Astrocyte of the hippocampus (primary cell): ENCODE results near the gene SYT13.

ENCODE experiments used
- DNase-seq: peaks from one replicate; pipeline ENCODE4 v3.0.0; 2011; ENCODE audit warnings: low read depth, low spot score

SYT13 gene

GRCh38 chr11:45217991-45218390 is 68.2 kb downstream of the SYT13 start:
- no peak for DNase-seq

DNA sequence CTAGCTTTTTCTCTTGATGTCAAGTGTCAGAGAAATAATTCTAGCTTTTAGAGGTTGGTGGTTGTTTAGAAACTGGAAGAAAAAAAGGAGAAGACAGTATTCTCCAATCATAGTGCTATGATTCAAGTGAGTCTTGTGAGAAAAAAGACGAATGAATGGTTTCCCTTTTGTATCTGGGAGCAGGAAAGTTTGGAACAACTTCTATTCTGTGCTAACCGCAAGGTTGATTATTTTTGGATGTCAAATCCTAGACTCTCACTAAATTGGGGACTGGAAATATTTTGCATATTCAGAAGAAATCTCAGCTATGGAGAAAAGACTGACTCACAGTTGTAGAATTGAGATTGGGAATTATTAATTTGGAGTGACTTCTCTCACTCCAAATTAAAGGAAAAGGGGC is 69.2 kb downstream of the SYT13 start:
- no peak for DNase-seq

DNA sequence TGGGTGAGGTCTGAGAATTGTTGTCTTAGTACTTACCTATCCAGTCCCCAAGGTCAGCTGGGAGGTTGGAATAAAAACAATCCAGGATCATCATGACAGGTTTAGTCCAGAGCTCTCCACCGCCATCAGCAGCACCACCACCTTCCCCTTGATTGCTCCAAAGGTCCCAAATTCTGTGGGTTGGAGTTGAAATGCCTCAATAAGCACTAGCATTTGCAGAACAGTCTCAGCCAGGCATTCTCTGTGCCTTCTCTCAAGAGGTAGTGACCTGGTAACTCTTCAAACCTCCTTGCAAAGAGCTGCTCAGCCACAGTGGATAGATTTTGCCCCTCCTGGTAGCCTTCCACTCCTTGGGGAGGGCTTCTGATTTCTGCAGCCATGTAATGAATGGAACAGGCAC is 70.1 kb downstream of the SYT13 start:
- no peak for DNase-seq

GRCh38 chr11:45215098-45215865 is 70.9 kb downstream of the SYT13 start:
- DNase-seq: no peak

DNA sequence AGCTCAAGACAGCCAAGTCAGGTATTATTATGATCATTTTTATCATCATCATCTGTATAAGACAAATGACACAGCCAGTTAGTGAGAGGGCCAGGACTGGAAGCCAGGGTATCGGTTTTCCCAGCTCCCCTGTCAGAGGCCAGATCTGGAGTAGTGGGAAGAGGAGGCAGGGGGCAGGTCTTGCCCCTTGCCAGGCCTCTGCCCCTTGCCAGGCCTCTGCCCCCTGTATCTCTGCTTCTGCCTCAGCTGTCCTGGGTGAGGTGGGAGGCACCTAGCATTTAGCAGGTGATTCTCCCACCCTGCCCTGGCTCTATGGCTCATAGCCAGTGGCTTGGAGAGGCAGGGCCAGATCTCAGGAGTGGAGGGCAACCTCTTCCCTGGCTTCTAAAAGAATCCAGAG is 72.4 kb downstream of the SYT13 start:
- DNase-seq: no peak

DNA sequence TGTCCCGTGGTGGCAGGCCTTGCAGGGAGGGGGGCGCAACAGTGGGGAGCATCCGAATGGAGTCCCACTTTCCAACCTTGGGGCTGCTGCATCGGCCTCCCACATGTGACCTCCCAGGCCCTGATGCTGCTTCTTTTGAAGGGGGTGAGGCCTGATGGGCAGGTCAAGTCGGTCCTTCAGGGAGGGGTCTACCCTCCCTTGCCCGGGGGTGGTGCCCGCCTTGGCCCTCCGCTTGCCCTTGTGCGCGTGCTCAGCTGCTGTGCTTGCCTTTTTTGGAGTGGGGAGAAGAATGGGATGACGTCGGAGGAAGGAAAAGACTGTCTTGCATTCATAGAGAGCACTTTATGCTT is 72.8 kb downstream of the SYT13 start:
- no peak for DNase-seq

- no peak for DNase-seq
Observed at GRCh38 chr11:45212566-45213315, 73.4 kb downstream of the SYT13 start.

DNA sequence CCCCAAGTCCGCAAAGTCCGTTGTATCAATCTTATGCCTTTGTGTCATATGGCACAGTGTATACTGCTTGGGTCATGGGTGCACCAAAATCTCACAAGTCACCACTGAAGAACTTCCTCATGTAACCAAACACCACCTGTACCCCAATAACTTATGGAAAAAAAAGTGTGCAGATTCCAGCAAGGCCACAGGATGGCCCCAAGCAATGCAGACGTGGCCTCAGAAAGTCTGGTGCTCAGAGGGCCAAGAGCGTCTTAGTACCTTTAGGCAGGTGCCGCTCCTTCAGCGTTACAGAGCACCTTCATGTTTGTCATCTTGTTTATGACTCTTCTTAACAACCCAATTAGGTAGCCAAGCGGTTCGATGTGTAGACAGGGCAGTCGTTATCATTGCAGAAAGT is 74.4 kb downstream of the SYT13 start:
- no peak for DNase-seq

- DNase-seq: no peak
Observed at GRCh38 chr11:45210846-45211245, 75.3 kb downstream of the SYT13 start.

DNA sequence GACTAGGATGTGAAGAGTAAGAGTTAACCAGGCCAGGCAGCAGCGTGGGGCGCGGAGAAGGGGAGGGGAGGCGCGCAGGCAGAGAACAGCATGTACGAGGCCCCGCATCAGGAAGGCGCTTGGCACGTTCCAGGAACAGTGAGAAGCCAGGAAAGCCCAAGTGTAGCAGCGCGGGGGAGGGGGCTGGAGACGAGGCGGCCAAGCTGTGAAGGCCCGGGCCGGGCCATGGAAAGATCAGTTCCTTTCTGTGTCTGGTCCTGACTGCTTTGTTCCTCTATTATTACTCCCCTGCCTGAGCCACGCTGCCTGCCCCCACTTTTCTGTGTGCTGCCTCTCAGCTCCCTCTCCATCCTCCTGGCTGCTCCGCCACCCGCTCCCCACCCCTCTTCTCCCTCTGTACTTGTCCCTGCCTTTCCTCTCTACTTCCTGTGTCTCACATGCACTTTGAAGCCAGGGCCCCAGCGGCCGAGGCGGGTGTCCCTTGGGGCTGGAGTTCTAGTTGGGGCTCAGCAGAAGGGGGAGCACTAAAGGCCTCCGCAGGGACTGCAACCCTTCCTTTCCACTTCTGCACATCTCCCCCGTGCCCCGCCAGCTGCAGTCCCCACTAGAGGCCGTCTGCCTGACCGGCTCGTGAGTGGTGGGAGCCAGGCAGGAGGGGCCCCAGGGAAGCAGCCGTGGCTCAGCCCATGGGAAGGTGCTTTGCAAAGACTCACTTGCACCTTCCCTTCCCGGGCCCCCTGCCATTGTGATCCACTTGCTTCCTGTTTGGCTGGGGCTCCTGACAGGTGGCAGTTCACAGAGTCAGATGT is 76.0 kb downstream of the SYT13 start:
- peak; percentile 80 for DNase-seq

- DNase-seq: no peak
Observed at GRCh38 chr11:45209000-45209879, 76.9 kb downstream of the SYT13 start.

- no peak for DNase-seq
Observed at GRCh38 chr11:45208135-45208534, 78.0 kb downstream of the SYT13 start.

DNA sequence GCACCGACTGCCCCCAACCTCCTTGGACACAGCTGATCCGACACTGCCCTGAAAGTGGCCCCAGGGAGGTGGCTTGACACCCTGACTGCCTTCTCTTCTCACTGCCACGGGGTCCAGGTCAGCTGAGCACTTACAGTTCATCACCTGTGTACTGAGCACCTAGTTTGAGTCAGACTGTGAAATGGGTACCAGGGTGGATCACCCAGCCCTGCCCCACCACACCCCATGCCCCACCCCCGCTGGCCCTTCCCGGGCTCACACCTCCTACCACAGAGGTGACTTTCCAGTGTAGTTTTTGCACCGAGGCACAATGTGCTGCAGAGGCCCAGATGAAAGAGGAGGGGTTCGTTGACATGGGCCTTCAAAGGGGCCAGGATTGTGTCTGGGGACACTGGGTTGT is 80.2 kb downstream of the SYT13 start:
- DNase-seq: no peak

DNA sequence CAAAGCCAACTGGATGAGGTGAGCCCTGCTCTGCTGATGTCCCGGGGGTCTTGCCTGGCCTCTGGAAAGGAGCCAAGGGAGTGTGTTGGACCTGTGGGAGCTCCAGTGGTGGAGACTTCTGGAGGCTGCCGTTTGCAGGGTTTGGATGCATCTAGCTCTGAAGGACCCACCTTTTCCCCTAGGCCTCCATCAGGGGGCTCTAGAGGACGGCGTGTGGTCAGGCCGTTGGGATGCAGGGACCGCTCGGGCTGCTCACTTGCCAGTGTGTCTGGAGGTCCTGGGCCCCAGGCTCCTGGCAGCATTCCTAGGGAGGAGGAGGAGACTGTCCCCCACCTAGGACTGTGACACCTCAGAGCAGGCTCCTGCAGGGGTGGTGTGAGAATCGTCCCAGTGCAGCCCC is 81.4 kb downstream of the SYT13 start:
- no peak for DNase-seq

DNA sequence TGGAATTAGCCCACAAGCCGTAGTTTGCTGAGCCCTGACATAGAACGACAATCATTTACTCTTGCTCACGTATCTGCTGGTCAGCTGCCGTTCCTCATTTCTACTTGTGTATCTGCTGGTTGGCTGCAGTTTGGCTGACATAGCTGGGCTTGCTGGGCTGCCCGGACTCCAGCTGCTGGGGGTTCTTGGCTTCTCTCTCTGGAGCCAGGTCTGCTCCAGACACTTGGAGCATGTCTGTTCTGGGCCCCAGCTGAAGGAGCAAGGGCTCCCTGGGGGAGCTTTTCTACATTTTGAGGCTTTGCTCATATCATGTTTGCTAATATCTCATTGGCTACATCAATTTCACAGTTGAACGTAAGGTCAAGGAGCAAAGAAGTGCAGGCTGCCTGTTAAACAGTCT is 92.4 kb downstream of the SYT13 start:
- no peak for DNase-seq
